Erythroblast (primary cell): Measurements from ENCODE around the gene BLM.

Source experiments
- GATA1 ChIP-seq: IDR thresholded peaks from 2 replicates; pipeline ENCODE4 v1.6.1; 2011; ENCODE audit warnings: low read depth, mild to moderate bottlenecking, control low read depth, low read length, moderate library complexity
- POLR2A ChIP-seq: IDR thresholded peaks from 2 replicates; pipeline ENCODE4 v1.6.1; 2011; ENCODE audit warnings: mild to moderate bottlenecking, low read length

GRCh38 chr15:90711842-90712241 lies 5.3 kb upstream of the BLM start:
- no peak for TF ChIP-seq POLR2A
- no peak for TF ChIP-seq GATA1
